Embryonic facial prominence (tissue), 1 donor: ENCODE results near the gene SDK2.

Experiments used
- DNase-seq: peaks from one replicate; pipeline ENCODE4 v3.0.0-alpha.2; 2016; ENCODE audit errors: extremely low spot score

Gene SDK2

DNA sequence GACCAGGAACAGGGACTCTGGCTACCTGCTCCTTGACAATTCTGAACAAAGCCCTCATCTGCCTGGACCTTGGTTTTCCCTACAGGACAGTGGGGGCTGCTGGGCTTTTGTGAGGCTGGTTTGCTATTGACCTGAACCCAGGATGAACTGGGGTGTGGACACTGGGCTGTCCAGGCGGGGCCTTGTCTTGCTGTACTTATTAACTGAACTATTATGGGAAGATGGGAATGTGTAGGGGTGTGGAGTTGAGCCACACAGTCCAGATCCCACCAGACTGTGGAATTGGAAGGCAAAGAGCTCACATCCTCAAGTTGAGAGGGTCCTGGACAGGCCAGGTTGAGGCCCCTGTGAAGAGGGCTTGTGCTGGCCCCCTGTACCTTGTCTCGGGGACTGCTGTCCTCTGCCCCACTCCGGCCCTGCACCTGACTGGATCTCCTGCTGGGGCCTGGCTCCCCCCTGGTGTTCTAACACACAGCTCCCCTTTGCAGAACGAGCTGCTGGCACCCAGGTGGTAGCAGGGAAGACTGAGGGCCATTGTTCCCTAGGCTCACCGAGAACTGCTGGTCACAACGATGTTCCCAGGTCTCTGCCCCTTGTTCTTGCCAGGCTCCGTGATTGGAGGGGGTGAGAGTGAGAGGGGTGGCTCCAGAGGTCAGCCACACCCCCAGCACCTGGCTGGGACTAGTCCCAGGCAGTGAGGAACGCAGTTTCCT lies 280.6 kb downstream of the SDK2 start:
- no peak for DNase-seq

DNA sequence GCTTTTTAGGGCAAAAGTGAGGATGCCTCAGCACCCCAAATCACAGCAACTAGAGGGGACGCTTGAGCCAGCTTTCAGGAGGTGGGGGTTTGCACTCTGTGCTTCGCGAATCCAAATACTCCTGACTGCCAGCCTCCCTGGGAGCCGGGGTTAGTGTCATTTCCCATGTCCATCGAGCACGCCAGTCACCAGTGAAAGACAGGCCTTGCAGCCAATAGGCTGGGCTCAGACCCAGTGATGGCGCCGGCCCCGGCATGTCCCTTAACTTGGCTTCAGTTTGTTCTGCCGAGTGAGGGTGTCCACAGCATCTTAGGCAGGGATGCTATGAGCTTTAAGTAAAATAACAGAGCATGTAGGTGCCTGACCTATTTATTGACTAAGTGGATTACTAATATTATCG lies 281.5 kb downstream of the SDK2 start:
- DNase-seq: no peak

DNA sequence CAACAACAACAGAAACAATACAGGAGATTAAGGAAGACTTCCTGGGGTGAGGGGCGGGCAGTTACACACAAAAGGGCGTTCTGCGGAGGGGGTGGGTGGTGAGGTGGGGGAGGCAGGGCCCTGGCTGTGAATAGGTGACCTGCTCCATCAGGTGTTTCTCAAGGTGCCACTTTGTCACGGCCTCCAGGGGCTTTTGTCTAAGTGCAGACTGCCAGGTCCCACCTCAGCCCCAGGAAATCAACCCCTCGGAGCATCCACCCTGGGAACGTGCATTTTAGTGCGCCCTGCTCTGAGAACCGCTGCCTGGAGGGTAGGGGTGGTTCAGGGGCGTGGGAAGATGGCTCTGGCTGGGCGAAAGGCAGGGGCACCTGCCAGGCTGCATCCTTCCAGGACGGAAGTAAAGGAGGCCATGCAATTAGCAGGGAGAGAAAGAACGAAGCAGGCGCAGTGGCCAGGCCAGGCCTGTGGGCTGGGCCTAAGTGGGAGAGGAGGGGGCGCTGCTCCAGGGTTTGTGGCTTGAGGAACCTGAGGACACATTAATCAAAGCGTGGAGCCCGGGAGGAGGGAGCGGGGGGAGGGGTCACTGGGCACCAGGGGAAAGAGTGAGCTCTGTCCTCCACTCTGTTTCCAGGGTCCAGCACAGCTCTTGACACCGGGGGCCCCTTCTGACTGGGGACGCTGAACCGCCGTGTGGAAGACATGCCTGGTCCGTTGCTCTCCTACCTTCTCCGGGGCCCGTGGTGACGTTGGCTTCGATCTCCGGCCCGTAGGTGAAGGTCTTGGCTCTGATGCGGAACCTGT lies 283.1 kb downstream of the SDK2 start:
- DNase-seq: no peak

DNA sequence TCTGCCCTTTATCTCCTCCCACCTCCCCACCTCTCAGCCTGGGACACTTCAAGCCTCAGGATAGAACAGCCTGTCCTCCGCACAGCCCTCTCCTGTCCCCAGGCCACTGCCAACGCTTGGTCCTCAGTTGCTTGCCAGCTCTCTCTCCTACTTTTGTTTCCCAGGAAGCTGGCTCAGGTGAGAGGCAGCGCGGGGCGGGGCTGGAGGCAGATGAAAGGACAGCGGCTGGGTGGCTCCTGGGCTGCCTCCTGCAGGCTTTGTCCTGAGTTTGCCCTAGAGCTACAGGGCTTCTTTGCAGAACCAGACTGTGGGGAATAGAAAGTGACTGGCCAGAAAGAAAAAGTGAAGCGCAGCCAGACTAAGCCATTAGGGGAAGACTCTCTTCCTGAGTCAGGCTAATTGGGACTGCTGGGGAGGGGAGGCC lies 284.2 kb downstream of the SDK2 start:
- DNase-seq: no peak

DNA sequence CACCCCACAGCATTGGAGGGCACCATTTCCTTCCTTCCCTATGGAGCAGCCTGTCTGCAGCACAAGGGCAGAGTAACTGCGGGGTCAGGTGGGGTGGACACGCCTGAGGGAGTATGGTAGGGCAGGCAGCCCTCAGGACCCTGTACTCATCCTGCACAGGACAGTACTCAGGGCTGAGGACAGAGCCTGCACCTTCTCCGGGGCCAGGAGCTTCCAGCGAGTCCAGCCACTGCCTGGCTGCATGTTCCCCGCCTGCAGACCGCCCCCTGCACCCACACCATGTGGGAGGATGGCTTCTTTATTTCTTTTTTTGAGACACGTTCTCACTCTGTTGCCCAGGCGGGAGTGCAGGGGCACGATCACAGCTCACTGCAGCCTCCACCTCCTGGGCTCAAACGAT lies 284.9 kb downstream of the SDK2 start:
- no peak for DNase-seq

DNA sequence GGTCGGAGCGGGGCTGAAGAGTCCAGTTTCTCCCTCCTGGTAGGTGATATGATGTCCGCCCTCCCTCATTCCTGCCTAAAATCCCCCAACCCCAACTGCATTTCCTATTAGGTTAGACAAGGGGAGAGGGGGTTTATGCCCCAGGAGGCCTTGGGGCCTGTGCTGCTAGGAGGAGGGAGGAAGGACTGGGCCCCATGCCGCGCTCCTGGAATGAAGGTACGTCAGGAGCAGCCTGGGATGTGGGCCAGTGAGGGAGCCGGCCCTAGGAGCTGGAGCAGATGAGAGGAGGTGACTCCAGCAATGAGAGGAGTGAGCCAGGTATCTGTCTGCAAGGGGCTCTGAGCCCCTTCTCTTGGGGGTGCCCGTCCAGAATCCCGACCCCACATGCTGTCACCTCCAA lies 285.6 kb downstream of the SDK2 start:
- no peak for DNase-seq

DNA sequence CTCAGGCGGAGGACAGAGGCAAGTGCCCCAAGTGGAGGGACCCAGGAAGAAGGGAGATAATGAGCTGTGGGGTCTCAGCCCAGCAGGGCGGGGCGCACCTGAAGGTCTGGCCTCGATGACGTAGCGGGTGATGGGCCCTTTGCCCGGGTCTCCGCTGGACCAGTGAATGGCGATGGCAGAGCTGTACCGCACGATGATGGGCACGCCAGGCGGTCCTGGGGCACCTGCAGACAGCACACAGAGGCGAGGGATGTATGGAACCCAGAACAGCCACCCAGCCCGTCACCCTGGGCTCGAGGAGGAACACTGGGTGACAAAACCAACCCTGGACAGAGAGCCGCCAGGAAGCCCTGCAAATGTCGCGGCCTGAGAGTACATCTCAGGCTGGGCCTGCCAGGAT lies 286.3 kb downstream of the SDK2 start:
- no peak for DNase-seq

DNA sequence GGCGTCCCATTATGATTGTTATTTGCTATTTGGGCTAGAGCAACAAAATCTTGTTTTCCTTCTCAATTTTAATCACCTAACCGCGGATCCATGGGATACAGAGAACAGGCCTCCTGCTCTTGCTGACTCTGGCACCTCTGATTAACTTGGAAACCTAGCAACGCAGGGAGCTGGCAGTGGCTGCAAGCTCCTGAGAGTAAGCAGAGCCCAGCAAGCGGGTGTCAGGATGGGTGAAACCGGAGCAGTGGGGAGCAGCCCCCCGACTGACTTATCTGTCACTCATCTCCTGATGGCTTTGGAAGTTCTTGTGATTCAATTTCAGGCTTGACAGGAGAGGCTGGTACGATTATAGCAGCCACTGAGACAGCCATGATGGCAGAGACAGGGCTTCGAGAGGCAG lies 286.9 kb downstream of the SDK2 start:
- DNase-seq: no peak

DNA sequence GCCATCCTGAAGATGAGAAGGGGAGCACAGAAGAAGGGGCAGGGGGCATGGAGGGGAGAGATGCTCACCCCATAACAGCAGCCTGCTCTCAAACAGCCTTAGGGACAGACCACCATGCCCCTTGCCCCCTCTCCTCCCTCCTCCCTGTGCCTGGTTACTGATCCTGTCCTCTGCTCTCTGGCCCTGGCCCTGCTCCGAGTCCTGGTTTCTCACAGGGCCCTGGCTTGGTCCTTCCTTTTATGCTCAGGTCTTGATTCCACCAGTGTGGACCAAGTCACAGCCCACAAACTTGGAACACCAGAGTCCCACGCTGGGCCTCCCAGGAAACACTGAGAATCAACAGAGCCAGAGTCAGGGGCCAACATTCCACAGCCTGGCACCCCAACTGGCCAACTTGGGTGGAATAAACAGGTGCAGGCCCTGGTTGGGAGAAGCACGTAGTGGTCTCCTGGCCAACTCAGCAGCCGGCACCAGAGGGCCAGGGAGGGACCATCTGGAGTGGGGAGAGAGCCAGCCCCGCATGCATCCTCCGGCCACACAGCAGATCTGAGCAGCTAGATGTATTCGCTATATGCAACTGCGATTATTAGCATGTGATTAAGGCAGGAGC lies 287.6 kb downstream of the SDK2 start:
- DNase-seq: no peak

DNA sequence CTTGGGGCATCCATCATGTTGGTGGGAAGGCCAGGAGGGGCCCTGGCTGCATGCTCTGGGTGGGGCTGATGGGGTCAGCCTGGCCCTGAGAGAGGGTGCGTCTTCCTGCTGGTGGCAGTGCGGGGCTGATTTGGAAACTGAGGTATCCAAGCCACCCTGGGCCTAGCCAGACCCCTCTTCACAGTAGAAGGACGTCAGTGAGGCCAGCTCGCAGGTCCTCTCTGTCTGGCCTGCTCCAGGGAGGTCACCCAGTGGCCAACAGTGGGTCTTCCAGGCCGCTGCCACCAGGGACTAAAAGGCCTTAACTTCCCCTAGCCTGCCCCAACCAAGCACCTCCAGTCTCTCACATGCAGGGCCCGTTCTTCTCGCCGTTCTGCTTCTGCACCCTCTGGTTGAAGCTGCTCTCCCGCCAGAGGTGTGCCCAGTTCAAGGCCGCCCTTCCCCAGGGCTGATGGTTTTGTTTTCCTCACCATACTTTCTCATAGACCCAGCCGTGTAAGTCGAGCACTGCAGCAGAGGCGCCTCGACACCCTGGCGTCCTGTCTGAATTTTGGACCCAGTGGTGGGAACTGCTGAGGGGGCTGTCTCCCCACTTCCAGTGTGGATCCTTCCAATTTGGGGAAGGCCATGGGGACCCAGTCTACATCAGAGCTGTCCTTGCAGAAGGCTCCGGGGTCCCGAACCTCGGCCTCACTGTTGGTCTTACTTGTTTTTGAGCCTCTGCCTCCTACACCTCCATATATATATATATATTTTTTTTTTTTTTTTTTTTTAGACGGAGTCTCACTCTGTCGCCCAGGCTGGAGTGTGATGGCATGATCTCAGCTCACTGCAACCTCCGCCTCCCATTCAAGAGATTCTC lies 289.6 kb downstream of the SDK2 start:
- DNase-seq: no peak

DNA sequence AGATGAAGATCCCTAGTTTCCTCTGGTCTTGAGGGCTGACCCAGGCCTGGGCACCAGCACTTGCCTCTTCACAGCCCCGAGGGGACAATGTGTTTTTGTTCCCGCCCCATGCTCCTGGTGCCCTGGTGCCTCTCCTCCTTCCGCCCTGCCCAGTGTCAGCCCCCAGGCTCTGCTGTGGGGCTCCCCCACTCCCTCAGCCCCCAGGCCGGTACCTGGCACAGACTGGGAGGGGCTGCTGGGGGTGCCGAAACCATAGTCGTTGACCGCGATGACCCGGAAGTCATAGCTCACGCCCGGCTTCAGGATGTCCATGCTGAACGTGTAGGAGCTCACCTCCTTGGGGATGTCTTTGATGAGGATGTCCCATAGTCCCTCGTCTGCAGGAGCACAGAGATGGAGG lies 292.0 kb downstream of the SDK2 start:
- DNase-seq: no peak

DNA sequence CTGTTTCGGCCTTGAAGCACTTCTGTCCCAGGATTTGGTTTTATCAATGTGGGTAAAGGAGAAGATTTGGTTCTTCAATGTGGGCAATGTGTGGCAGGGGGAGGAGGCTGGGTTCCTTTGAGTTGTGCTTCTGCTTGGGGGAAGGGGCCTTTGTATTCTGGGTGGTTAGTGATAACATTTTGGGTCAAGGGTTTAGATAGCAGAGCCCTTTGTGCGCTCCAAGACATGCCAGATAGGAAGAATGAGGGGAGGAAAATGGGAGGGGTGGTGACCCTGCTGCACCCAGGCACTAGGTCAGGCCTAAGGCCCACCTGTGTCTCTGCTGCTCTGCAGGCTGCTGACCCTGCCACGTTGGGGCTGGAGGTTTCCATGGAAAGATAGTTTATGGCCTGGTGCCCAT lies 292.5 kb downstream of the SDK2 start:
- DNase-seq: no peak

DNA sequence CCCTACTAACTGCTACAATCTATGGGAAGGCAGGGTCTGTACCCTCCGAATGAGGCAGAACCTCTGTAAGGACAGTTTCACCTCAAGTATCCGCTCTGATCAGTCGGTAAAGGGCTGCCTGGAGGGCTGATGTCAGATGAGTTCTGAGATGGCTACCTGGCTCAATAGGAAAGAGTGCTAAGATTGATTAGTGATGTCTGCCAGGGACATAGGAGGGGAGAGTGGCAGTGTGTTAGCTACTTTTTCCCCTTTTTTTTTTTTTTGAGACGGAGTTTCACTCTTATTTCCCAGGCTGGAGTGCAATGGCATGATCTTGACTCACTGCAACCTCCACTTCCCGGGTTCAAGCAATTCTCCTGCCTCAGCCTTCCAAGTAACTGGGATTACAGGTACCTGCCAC lies 293.4 kb downstream of the SDK2 start:
- DNase-seq: no peak

DNA sequence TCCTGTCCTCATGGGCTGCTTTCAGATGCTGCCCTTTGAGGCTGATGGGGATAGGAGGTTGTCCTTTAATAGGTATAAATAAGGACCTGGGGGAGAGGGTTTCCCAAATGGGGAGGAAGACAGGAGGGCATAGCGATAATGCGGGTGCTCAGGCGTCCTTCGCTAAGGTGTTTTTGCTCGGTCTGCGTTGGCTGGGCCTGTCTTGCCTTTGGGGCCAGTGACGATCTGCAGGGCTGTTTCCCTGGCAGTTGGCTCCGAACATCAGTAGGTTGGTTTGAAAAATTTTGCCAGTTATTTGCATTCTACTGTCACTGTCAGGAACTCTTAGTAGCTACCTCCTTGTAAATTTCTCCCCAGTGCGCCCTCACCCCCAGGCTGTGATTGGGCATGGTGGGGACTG lies 294.6 kb downstream of the SDK2 start:
- DNase-seq: no peak

DNA sequence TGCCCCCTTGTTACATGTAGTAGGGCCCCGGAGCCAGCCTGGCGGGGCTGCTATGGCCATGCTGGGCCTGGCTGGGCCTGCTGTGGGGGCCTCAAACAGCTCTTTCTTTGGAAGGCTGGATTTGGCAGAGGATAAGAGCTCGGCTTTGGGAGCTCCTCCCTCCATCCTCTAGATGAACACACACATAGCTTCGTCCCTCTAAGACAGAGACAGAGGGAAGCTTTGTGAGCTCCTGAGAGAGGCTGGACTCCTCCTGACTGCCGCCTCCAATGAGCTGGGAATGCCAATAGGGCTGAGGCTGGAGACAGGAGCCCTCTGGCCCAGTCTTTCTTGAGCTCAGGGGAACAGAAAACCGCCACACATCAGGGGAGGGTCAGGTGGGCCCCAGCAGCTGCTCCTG lies 295.1 kb downstream of the SDK2 start:
- DNase-seq: no peak

DNA sequence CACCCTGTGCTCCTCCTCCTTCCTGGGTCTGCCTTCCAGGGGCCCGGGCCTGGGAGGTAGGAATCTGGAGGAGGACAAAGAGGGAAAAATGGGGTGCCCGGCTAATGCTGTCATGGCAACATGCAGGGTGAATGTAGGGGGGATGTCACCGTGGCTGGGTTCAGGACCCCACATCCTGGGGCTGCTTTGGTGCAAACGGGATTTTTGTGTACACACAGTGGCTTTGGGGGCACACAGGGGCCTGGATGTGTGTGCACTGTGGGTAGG lies 295.5 kb downstream of the SDK2 start:
- no peak for DNase-seq

DNA sequence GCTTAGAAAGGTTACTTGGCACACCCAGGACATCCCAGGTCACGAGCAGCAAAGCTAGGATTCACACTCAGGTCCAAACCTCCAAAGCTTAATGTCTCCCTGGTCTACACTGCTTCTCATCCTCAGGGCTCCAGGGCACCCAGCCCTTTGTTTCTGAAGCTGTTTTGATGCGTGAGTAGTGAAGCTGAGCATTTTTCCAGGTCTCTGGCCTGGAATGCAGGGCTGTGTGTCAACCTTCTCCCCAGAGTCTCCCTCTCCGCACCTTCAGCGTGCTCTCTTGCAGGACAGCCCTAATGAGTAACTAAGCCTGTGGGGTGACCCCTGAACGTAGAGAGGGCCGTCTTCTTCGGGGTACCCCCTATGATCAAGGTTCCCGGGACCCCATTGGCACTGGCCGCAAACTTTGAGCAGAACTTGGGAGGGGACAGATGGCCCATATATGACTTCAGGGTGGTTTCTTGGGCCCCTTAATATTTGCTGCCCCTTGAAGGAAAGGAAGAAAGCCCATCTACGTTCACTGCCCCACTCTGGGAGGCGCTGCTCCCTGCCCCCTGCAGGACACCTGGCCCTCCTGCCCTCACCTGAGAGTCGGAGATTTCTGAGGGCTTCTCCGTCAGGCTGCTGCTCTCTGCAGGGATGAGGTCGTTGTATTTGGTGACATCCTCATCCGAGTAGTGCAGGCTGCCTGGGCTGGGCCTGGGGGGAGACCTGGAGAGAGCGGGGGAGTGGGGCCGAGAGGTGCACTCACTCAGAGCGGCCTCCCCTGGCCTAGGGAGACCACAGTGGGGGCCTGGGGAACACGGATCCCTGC lies 296.0 kb downstream of the SDK2 start:
- DNase-seq: no peak

DNA sequence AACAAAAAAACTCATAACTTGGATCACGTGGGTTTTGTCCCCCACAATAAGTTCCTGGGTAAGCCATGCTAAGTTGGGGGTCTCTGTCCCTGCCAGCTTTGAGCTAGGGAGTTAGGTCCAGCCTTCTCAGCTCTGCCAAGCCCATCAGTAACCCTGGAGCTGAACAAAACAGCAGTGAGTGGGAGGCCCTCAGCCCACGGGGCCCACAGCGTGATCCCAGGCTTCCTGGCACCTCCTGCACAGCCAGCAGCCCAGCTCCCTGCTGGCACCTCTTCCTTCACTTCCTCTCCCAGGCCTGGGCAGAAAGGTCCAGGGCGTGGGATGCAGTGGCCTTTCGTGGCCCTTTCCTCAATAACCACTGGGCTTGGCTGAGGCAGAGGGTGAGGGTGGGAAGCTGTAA lies 296.9 kb downstream of the SDK2 start:
- no peak for DNase-seq

DNA sequence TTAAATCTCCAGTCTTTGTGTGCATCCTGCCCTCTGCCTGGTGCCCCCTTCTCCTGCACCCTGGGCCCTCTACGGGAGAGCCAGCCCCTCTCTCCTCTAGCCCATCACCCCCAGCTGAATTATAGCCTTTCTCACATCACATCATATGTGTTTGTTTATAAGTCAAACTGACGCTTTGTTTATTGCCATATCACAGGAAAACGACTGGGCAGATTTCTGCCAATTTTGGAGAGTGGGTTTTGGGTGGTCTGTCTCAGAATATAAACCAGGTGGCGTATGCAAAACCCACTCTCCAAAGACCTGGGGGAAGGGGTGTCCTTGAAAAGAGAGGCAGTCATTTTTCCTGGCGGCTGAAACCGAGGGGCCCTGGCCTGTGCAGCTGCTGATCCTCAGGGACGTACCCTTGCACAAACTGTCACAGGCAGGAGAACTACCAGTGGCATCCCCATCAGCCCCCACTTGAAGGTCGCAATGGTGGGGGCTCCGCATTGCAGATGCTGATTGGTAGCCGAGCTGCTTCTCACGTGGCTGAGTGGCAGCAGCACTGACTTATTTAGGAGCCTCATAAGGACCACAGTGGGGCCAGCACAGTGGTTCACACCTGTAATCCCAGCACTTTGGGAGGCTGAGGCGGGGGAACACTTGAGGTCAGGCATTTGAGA lies 297.6 kb downstream of the SDK2 start:
- DNase-seq: no peak

DNA sequence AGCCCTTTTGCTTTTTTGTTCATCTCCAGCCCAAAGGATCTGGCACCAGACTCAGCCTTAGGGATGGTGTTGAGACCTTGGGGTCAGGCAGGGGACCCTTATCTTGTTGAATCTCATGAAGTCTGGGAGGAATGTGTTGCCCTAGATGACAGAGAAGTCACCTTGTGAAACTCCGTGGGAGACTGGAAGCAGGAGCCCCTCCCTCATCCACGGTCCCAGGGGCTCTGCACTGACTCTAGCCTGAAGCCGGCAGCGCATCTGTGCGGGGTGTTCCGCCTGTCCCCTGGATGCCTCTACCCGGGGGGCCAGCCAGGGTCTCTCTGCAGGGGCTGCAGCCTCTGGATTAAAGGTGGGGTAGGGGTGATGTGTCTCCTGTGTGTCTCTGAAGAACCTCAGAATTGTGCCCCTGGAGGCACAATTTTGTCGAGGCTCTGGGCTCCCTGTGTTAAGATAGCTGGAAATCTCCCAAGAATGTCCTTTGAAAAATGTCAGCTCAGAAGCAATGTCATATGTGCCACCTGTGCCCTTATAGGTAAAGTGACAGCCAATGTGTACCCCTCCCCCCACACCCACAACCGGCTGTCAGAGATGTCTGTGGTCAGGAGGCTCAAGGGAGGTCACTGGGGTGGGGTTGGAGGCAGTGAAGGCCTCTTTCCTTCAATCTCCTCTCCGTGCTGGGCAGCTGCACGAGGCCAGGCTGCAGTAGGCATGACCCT lies 300.3 kb downstream of the SDK2 start:
- no peak for DNase-seq
